Neuronal stem cell (in vitro differentiated cells): ENCODE results near the gene SERPINA9.
A peak's percentile ranks its signal among the peaks of the same experiment; 100 is the strongest.

Source experiments
- DNase-seq: peaks from one replicate; pipeline ENCODE4 v3.0.0-alpha.2; 2013; ENCODE audit warnings: low spot score
- H2AFZ ChIP-seq: one replicate; pipeline ENCODE4 v1.6.1; 2013; ENCODE audit warnings: mild to moderate bottlenecking, low read length, inconsistent platforms
- H2AK5ac ChIP-seq: 2 replicates; pipeline ENCODE4 v1.6.1; 2013; ENCODE audit warnings: low read depth, mild to moderate bottlenecking, inconsistent platforms, low read length, moderate library complexity, mixed read lengths
- H2BK120ac ChIP-seq: 2 replicates; pipeline ENCODE4 v1.6.1; 2013; ENCODE audit warnings: low read depth, mild to moderate bottlenecking, inconsistent platforms, low read length, moderate library complexity, mixed read lengths
- H2BK12ac ChIP-seq: one replicate; pipeline ENCODE4 v1.6.1; 2013; ENCODE audit warnings: low read length, inconsistent platforms
- H2BK15ac ChIP-seq: 2 replicates; pipeline ENCODE4 v1.6.1; 2013; ENCODE audit warnings: mild to moderate bottlenecking, low read length, inconsistent platforms, mixed read lengths
- H2BK5ac ChIP-seq: one replicate; pipeline ENCODE4 v1.6.1; 2013; ENCODE audit warnings: inconsistent platforms, mild to moderate bottlenecking, low read length, moderate library complexity
- H3K14ac ChIP-seq: one replicate; pipeline ENCODE4 v1.6.1; 2013; ENCODE audit warnings: low read length, inconsistent platforms
- H3K18ac ChIP-seq: 2 replicates; pipeline ENCODE4 v1.6.1; 2013; ENCODE audit warnings: low read length, inconsistent platforms
- H3K23ac ChIP-seq: 2 replicates; pipeline ENCODE4 v1.6.1; 2013; ENCODE audit warnings: low read depth, mild to moderate bottlenecking, mixed read lengths, low read length, inconsistent platforms; ENCODE audit not compliant: poor library complexity
- H3K27ac ChIP-seq: replicated peaks from 3 replicates; pipeline ENCODE4 v1.5.1; 2013; ENCODE audit warnings: low read length, inconsistent platforms
- H3K27me3 ChIP-seq, 3 experiments: 2 replicates each; pipeline ENCODE4 v1.6.1; 2013; ENCODE audit warnings: low read length in 3 of 3, mild to moderate bottlenecking in 2 of 3, inconsistent platforms in 1 of 3, low read depth in 1 of 3, mixed read lengths in 1 of 3, moderate library complexity in 1 of 3; ENCODE audit not compliant: control insufficient read depth in 3 of 3, insufficient read depth in 3 of 3
- H3K36me3 ChIP-seq, 2 donors: replicated peaks in 1 of 2; 2 replicates each; pipeline ENCODE4 v1.6.1; 2013; ENCODE audit warnings: low read length in 2 of 2; ENCODE audit not compliant: control insufficient read depth in 2 of 2, insufficient read depth in 2 of 2
- H3K4ac ChIP-seq: 2 replicates; pipeline ENCODE4 v1.6.1; 2013; ENCODE audit warnings: inconsistent platforms, mild to moderate bottlenecking, low read length, moderate library complexity
- H3K4me1 ChIP-seq, 2 donors: 1 replicate in 1 of 2; 2 replicates in 1 of 2; pipeline ENCODE4 v1.6.1; 2013; ENCODE audit warnings: low read length in 2 of 2, low read depth in 1 of 2; ENCODE audit not compliant: control insufficient read depth in 2 of 2, insufficient read depth in 1 of 2
- H3K4me2 ChIP-seq: one replicate; pipeline ENCODE4 v1.6.1; 2013; ENCODE audit warnings: mild to moderate bottlenecking, low read length, inconsistent platforms; ENCODE audit not compliant: insufficient read depth, poor library complexity, severe bottlenecking
- H3K4me3 ChIP-seq, 2 donors: 2 replicates each; pipeline ENCODE4 v1.5.1; 2013; ENCODE audit warnings: low read length in 2 of 2, mild to moderate bottlenecking in 2 of 2, inconsistent platforms in 1 of 2, moderate library complexity in 1 of 2
- H3K79me1 ChIP-seq: one replicate; pipeline ENCODE4 v1.6.1; 2013; ENCODE audit warnings: low read depth, mild to moderate bottlenecking, inconsistent platforms, low read length, moderate library complexity
- H3K9ac ChIP-seq: one replicate; pipeline ENCODE4 v1.6.1; 2013; ENCODE audit warnings: mild to moderate bottlenecking, low read depth, low read length, inconsistent platforms; ENCODE audit not compliant: poor library complexity
- H3K9me3 ChIP-seq, 2 donors: replicated peaks in 1 of 2; 2 replicates each; pipeline versions ENCODE3 to v1.6.1; 2013; ENCODE audit warnings: low read length in 2 of 2, mild to moderate bottlenecking in 2 of 2, inconsistent platforms in 1 of 2, low read depth in 1 of 2, mixed read lengths in 1 of 2, moderate library complexity in 1 of 2; ENCODE audit not compliant: control insufficient read depth in 2 of 2, insufficient read depth in 1 of 2
- H4K8ac ChIP-seq: one replicate; pipeline ENCODE4 v1.6.1; 2013; ENCODE audit warnings: low read depth, mild to moderate bottlenecking, inconsistent platforms, low read length, moderate library complexity
- H4K91ac ChIP-seq: one replicate; pipeline ENCODE4 v1.6.1; 2013; ENCODE audit warnings: low read length, low read depth, mild to moderate bottlenecking, inconsistent platforms; ENCODE audit not compliant: poor library complexity
- WGBS, 2 donors: extraction: QIAGEN DNeasy Blood & Tissue Kit; methylation state at CpG; one replicate each; pipeline ENCODE4 v1.1.7; 2013; ENCODE audit warnings: missing lambda C conversion rate in 2 of 2, mixed read lengths in 1 of 2; ENCODE audit not compliant: insufficient read length in 2 of 2, insufficient replicate concordance in 1 of 2; ENCODE audit errors: extremely low coverage in 2 of 2; 5-methylcytosine and 5-hydroxymethylcytosine counted together

The SERPINA9 gene

GRCh38 chr14:94499673-94500072 is 23.7 kb upstream of the SERPINA9 start:
- H3K4me1 ChIP-seq = no peaks in the 10 kb centered on the region
- H3K36me3 ChIP-seq = no peaks in the 10 kb centered on the region
- no peaks in the 10 kb centered on the region for H3K27me3 ChIP-seq
- H3K23ac ChIP-seq = no peak overlapping the region
- no CpG with 5 or more reads among the region's 2 CpGs for WGBS, 2 donors
- no peaks in the 10 kb centered on the region for H3K9me3 ChIP-seq
- peak overlapping the region; percentile 2 for H3K9ac ChIP-seq
- no peak overlapping the region for H2BK15ac ChIP-seq
- no peak overlapping the region for H4K8ac ChIP-seq
- H2BK120ac ChIP-seq = no peak overlapping the region
- H3K4me2 ChIP-seq = no peak overlapping the region
- no peaks in the 10 kb centered on the region for H3K79me1 ChIP-seq
- H3K4me3 ChIP-seq = no peak overlapping the region
- no peak overlapping the region for H3K18ac ChIP-seq
- H2AFZ ChIP-seq = no peak overlapping the region
- H3K27ac ChIP-seq = no peak overlapping the region
- H2BK12ac ChIP-seq = no peak overlapping the region
- no peak overlapping the region for H3K14ac ChIP-seq
- H2BK5ac ChIP-seq = no peak overlapping the region
- H4K91ac ChIP-seq = no peak overlapping the region
- no peak for DNase-seq
- no peak overlapping the region for H2AK5ac ChIP-seq
- H3K4ac ChIP-seq = no peak overlapping the region

GRCh38 chr14:94498215-94498614 is 22.2 kb upstream of the SERPINA9 start:
- no peak overlapping the region for H3K4me3 ChIP-seq
- H4K8ac ChIP-seq = no peak overlapping the region

GRCh38 chr14:94494085-94494484 is 18.1 kb upstream of the SERPINA9 start:
- DNase-seq = no peak
- H4K8ac ChIP-seq = no peak overlapping the region
- H3K14ac ChIP-seq = no peak overlapping the region
- H3K36me3 ChIP-seq = no peaks in the 10 kb centered on the region
- H2BK15ac ChIP-seq = no peak overlapping the region
- no peak overlapping the region for H2BK5ac ChIP-seq
- no peak overlapping the region for H2BK12ac ChIP-seq
- H4K91ac ChIP-seq = no peak overlapping the region
- H3K9ac ChIP-seq = no peak overlapping the region
- H3K27ac ChIP-seq = no peak overlapping the region
- H3K4me2 ChIP-seq = no peak overlapping the region
- no peak overlapping the region for H2AK5ac ChIP-seq
- no CpG with 5 or more reads among the region's 4 CpGs for WGBS, 2 donors
- no peaks in the 10 kb centered on the region for H3K9me3 ChIP-seq
- no peak overlapping the region for H3K4ac ChIP-seq
- H3K79me1 ChIP-seq = no peaks in the 10 kb centered on the region
- no peak overlapping the region for H3K4me3 ChIP-seq
- H2BK120ac ChIP-seq = no peak overlapping the region
- peaks cover 0 to 2% of the 10 kb centered on the region in 2 donors for H3K4me1 ChIP-seq
- H3K23ac ChIP-seq = no peak overlapping the region
- no peaks in the 10 kb centered on the region for H3K27me3 ChIP-seq
- H2AFZ ChIP-seq = no peak overlapping the region
- no peak overlapping the region for H3K18ac ChIP-seq

More at GRCh38 chr14:94498215-94498614, 22.2 kb upstream of the SERPINA9 start:
- Histone ChIP-seq H3K14ac (no peak overlapping the region), H3K9me3 (no peaks in the 10 kb centered on the region), H2BK12ac (no peak overlapping the region), H3K27me3 (no peaks in the 10 kb centered on the region), H3K27ac (no peak overlapping the region), H2AK5ac (no peak overlapping the region), H3K79me1 (no peaks in the 10 kb centered on the region), H3K23ac (no peak overlapping the region), H2AFZ (no peak overlapping the region), H3K4me2 (no peak overlapping the region), H2BK5ac (no peak overlapping the region), H2BK120ac (no peak overlapping the region), H3K9ac (no peak overlapping the region), H3K4me1 (no peaks in the 10 kb centered on the region), H3K18ac (no peak overlapping the region), H3K4ac (no peak overlapping the region), H3K36me3 (no peaks in the 10 kb centered on the region), H2BK15ac (no peak overlapping the region), H4K91ac (no peak overlapping the region)
- WGBS, 2 donors = no CpG with 5 or more reads among the region's 3 CpGs
- DNase-seq = no peak

- Histone ChIP-seq H2BK12ac (no peak overlapping the region), H2BK5ac (no peak overlapping the region), H3K4me3 (no peak overlapping the region), H4K8ac (no peak overlapping the region), H3K9me3 (no peaks in the 10 kb centered on the region), H4K91ac (no peak overlapping the region), H3K79me1 (no peaks in the 10 kb centered on the region), H2BK120ac (no peak overlapping the region), H3K27ac (no peak overlapping the region), H3K27me3 (no peaks in the 10 kb centered on the region), H3K14ac (no peak overlapping the region), H2AFZ (no peak overlapping the region), H3K36me3 (no peaks in the 10 kb centered on the region), H3K4ac (no peak overlapping the region), H3K9ac (no peak overlapping the region), H3K18ac (no peak overlapping the region), H3K4me2 (no peak overlapping the region), H3K4me1 (peaks cover 0 to 5% of the 10 kb centered on the region in 2 donors), H2BK15ac (no peak overlapping the region), H3K23ac (no peak overlapping the region), H2AK5ac (no peak overlapping the region)
- no CpG with 5 or more reads among the region's 4 CpGs for WGBS, 2 donors
- DNase-seq = no peak
Measured at GRCh38 chr14:94491511-94491910, 15.5 kb upstream of the SERPINA9 start.
